Brain microvascular endothelial cell (primary cell): Measurements from ENCODE around the gene DIS3L2.
"Not testable (repeated sequence)": the region's sequence is repeated elsewhere in the genome, so short reads cannot be mapped to it uniquely, and the experiment has no call there.

ENCODE experiments used
- DNase-seq: peaks from one replicate; pipeline ENCODE4 v3.0.0-alpha.2; 2020
- H3K27ac ChIP-seq: fragments of 250-450 bp; sonication (Bioruptor Pico); 2 replicates; pipeline ENCODE4 v1.5.1; 2020; ENCODE audit warnings: mild to moderate bottlenecking, moderate library complexity
- H3K27me3 ChIP-seq: fragments of 250-450 bp; sonication (Bioruptor Pico); replicated peaks from 2 replicates; pipeline ENCODE4 v1.5.1; 2020; ENCODE audit warnings: mild to moderate bottlenecking
- H3K36me3 ChIP-seq: fragments of 250-450 bp; sonication (Bioruptor Pico); replicated peaks from 2 replicates; pipeline ENCODE4 v1.5.1; 2020; ENCODE audit warnings: mild to moderate bottlenecking
- H3K4me3 ChIP-seq: 2 replicates; pipeline ENCODE4 v1.5.1; 2011; ENCODE audit warnings: low read depth, mild to moderate bottlenecking, control low read depth, low read length, moderate library complexity
- in situ Hi-C: cut with HindIII; loops from 2 replicates; pipeline ENCODE4 v1.10.0; 2017; ENCODE audit warnings: low sequenced_read_pairs, low pct_ligation_motif_present
- TF ChIP-seq, protein P1 (sequence below): IDR thresholded peaks from 2 replicates; pipeline ENCODE4 v1.5.1; 2011; ENCODE audit warnings: low read depth, mild to moderate bottlenecking, moderate library complexity, low read length, control low read depth, inconsistent platforms; ENCODE audit errors: missing control alignments

Gene DIS3L2

DNA sequence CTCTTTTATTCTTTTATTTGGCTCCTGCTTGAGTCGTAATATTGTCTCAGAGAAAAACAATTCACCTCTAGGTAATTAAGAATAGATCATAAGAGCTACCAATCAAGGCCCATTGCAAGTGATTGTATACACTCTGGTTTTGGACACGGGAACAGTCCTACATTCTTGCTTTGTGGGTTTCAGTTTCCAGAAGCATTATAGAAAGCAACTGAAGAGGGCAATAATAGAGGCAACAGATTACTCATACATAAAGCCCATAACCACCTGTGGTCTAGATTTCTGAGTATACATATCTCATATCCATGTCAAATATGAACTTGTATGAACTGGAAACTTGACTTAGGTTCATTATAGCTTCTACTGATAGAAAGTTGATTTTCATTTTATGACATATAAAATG lies 65.4 kb downstream of the DIS3L2 start:
- in situ Hi-C loops: no loop called here
- H3K36me3 ChIP-seq: no peaks in the 10 kb centered on the region
- no peaks in the 10 kb centered on the region for H3K27me3 ChIP-seq
- TF ChIP-seq, protein P1, sequence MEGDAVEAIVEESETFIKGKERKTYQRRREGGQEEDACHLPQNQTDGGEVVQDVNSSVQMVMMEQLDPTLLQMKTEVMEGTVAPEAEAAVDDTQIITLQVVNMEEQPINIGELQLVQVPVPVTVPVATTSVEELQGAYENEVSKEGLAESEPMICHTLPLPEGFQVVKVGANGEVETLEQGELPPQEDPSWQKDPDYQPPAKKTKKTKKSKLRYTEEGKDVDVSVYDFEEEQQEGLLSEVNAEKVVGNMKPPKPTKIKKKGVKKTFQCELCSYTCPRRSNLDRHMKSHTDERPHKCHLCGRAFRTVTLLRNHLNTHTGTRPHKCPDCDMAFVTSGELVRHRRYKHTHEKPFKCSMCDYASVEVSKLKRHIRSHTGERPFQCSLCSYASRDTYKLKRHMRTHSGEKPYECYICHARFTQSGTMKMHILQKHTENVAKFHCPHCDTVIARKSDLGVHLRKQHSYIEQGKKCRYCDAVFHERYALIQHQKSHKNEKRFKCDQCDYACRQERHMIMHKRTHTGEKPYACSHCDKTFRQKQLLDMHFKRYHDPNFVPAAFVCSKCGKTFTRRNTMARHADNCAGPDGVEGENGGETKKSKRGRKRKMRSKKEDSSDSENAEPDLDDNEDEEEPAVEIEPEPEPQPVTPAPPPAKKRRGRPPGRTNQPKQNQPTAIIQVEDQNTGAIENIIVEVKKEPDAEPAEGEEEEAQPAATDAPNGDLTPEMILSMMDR: no peak
- H3K27ac ChIP-seq: no peak overlapping the region
- DNase-seq: no peak
- H3K4me3 ChIP-seq: no peak overlapping the region

DNA sequence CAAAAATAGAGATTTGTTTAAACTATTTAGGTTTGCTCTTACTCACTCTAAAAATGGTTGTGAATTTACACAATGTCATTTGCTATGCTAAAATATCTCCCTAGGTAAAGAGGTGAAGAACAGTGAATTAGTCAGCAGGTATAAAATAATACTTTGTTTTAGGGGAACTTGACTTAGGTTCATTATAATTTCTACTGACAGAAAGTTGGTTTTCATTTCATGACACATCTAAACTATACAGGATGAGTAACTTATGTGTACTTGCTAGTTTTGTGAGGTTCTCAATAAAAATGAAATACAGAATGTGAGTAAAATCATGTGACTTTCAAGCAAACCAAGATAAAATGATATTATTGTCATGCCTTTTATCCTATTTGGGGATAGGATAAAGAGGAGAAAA lies 66.0 kb downstream of the DIS3L2 start:
- Histone ChIP-seq H3K36me3 (no peaks in the 10 kb centered on the region), H3K27ac (no peak overlapping the region), H3K27me3 (no peaks in the 10 kb centered on the region), H3K4me3 (no peak overlapping the region)
- no peak for DNase-seq
- TF ChIP-seq, protein P1: no peak
- in situ Hi-C loops: no loop called here

DNA sequence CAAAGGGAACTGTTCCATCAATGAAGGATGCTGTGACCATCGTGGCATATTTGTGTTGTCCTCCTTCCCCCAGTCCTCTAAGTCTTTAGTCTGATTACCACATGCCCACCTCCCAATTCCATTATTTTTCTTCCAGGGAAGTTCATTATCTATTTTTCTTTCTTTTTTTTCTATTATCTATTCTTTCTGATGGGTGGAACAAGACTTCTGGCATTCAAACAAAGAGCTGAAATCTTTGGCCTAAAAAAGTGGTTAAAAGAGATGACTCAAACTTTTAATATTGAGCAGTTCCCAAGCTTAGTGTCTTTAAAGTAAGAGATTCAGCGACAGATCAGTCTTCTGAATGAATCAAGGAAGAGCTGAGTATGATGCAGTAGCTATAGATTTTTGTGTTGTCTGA lies 66.6 kb downstream of the DIS3L2 start:
- no peaks in the 10 kb centered on the region for H3K36me3 ChIP-seq
- no peak overlapping the region for H3K4me3 ChIP-seq
- in situ Hi-C loops: no loop called here
- TF ChIP-seq, protein P1: no peak
- no peak overlapping the region for H3K27ac ChIP-seq
- H3K27me3 ChIP-seq: no peaks in the 10 kb centered on the region
- no peak for DNase-seq

DNA sequence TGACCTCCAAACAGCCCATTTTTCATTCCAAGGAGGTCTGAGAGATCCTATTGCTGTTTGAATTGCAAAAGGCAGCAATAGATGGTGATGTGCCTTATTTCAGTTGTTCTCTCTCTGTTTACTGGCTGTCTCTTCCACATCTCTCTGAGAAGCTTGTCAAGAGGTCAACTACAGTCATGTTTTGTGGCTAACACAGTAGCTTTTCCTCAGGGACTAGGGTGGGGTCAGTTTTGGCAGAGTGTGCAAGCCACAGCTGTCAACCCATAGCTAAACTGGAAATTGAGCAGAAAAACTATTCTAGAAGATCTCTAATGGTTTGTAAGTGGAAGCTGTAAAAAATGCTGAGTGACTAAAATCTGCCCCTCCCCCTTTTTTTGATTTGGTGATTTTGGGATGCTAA lies 67.1 kb downstream of the DIS3L2 start:
- TF ChIP-seq, protein P1: no peak
- in situ Hi-C loops: no loop called here
- Histone ChIP-seq H3K27ac (no peak overlapping the region), H3K27me3 (no peaks in the 10 kb centered on the region), H3K4me3 (no peak overlapping the region), H3K36me3 (no peaks in the 10 kb centered on the region)
- DNase-seq: peak; percentile 9

DNA sequence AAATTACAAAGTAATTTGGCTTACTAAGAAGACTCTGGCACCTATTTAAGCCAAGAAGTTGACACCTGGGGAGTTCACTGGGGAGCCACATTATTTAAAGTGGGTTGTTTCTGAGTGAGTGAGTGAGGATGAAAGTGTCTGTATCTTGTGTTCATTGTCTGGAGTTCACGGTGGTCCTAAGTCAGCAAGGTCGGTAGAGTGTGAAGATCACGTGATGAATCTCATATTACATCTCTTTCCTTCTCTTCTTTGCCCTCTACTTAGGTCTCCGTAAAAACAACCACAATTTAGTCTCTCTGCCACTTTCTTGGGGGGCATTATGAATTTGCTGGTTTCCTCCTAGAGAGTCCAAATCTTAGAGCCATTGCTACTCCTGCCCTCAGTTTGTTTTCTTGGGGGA lies 67.8 kb downstream of the DIS3L2 start:
- Histone ChIP-seq H3K27me3 (no peaks in the 10 kb centered on the region), H3K27ac (no peak overlapping the region), H3K36me3 (no peaks in the 10 kb centered on the region), H3K4me3 (no peak overlapping the region)
- TF ChIP-seq, protein P1: no peak
- DNase-seq: no peak
- in situ Hi-C loops: no loop called here

DNA sequence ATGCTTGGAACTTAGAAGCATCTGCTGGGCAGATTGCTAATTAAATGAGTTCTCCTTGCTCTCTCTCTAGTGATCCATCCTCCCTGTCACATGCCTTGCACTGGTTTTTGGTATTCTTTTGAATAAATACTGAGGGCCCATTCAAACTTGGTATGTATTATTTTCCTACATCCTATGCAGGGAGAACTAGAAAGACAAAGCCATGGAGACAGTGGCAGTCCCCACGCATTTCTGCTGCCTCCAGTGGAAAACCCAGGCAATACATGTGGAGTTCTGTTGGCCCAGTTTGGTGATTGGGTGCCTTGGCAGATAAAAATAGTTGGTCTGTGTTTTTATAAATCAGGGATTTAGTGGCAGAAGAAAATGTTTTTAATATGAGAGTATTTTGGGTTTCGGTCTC lies 68.7 kb downstream of the DIS3L2 start:
- no peak for DNase-seq
- Histone ChIP-seq H3K27me3 (no peaks in the 10 kb centered on the region), H3K4me3 (no peak overlapping the region), H3K27ac (no peak overlapping the region), H3K36me3 (no peaks in the 10 kb centered on the region)
- in situ Hi-C loops: no loop called here
- TF ChIP-seq, protein P1: peak; percentile 53

DNA sequence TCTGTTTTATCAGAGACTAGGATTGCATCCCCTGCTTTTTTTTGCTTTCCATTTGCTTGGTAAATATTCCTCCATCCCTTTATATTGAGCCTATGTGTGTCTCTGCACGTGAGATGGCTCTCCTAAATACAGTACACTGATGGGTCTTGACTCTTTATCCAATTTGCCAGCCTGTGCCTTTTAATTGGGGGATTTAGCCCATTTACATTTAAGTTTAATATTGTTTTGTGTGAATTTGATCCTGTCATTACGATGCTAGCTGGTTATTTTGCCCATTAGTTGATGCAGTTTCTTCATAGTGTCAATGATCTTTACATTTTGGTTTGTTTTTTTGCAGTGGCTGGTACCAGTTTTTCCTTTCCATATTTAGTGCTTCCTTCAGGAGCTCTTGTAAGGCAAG lies 73.8 kb downstream of the DIS3L2 start:
- H3K27me3 ChIP-seq, H3K4me3 ChIP-seq, H3K27ac ChIP-seq, DNase-seq, H3K36me3 ChIP-seq, in situ Hi-C loops: not testable (repeated sequence)

DNA sequence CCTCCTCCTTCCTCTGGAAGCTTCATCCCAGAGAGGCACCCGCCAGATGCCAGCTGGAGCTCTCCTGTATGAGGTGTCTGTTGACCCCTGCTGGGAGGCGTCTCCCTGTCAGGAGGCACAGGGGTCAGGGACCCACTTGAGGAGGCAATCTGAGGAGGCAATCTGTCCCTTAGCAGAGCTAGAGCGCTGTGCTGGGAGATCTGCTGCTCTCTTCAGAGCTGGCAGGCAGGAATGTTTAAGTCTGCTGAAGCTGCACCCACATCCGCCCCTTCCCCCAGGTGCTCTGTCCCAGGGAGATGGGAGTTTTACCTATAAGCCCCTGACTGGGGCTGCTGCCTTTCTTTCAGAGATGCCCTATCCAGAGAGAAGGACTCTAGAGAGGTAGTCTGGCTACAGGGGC lies 75.4 kb downstream of the DIS3L2 start:
- DNase-seq, H3K27me3 ChIP-seq, H3K36me3 ChIP-seq, H3K27ac ChIP-seq, in situ Hi-C loops, H3K4me3 ChIP-seq: not testable (repeated sequence)
